ENCODE data around the gene KYNU. TPM values are rescaled to one million over a fixed set of nuclear protein-coding genes. Genes with fewer than 3 reads are reported as not detected.
"Not testable (repeated sequence)": the region's sequence is repeated elsewhere in the genome, so short reads cannot be mapped to it uniquely, and the experiment has no call there.

KYNU gene
- polyA plus RNA-seq, 1 donor, result 0.76 TPM

DNA sequence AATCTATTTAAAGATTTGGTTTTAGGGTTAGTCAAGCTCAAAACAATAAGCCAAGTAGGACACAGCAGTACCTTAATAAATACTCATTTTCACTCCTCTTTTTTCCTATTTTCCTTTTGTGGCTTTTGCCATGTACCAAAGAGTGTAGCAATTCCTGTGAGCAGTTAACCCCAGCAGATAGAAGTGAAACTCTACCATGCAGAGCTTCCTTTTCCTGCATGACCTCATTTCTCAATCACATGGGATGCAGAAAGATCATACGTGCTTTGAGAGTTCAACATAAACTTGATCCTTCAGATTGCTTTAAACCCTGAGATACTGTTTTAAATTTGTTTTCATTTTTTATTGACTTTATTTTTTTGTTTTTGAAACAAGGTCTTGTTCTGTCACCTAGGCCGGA is 152.7 kb downstream of the KYNU start:
- DNase-seq, result no peak

DNA sequence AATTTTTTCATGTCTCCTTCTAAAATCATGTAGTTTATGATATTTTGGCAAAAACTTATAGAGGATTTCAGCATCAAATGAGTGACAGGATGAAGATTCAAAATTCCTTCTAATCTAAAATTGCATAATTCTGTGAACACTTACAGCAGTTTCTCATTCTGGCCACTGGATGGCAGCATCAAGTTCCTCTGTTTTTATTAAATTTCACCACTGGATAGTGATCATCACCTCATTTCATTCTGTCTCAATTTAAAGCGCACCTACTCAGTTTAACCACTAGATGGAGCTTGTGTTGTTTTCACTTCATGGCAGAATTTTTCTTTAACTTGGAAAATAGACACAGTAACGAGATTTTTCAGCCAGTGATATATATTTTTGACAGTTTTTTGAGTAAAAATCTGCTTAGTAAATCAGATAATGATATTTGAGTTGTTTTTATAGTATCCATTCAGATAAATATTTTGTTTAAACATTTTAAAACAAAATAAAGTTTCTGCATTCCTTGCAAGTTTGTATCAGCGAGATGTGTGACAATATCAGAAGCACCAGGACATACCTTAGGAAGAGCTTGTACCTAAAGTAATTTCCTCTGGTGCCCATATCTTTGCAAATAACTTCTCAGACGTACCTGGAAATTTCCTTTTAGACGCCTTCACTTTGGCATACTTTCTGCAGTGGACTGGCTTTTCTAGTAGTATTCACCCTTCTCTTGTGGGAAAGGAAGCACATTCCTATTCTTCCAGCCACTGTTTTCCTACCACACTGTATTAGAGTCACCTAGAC is 157.0 kb downstream of the KYNU start:
- peak; percentile 69 for DNase-seq

DNA sequence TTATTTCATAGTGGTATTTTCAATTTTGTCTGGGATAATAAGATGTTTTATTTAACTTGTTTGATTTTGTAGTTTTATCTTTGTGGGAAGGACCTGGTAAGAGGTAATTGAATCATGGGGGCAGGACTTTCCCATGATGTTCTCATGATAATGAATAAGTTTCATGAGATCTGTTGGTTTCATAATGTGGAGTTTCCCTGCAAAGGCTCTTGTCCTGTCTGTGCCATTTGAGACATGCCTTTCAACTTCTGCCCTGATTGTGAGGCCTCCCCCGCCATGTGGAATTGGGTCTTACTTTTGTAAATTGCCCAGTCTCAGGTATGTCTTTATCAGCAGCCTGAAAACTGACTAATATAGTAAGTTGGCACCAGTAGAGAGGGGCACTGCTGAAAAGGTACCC is 174.0 kb downstream of the KYNU start:
- DNase-seq, result no peak

DNA sequence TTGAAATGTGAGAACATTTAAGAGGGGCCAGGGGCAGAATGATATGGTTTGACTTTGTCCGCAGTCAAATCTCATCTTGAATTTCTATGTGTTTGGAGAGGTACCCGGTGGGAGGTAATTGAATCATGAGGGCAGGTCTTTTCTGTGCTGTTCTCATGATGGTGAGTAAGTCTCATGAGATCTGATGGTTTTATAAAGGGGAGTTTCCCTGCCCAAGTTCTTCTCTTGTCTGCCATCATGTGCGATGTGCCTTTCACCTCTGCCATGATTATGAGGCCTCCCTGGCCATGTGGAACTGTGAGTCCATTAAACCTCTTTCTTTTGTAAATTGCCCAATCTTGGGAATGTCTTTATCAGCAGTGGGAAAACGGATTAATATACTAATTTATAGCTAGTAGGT is 176.0 kb downstream of the KYNU start:
- DNase-seq, result not testable (repeated sequence)

DNA sequence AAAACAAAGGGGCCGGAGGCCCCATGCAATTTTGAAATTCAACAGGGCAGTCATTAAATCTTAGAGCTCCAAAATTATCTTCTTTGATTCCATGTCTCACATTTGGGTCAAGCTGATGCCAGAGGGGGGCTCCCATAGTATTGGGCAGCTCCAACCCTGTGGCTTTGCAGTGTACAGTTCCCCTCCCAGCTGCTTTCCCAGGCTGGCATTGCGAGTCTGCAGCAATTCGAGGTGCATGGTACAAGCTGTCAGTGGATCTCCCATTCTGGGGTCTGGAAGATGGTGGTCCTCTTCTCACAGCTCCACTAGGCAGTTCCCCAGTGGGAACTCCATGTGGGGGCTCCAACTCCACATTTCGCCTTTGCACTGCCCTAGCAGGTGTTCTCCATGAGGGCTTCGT is 179.1 kb downstream of the KYNU start:
- DNase-seq, result no peak

DNA sequence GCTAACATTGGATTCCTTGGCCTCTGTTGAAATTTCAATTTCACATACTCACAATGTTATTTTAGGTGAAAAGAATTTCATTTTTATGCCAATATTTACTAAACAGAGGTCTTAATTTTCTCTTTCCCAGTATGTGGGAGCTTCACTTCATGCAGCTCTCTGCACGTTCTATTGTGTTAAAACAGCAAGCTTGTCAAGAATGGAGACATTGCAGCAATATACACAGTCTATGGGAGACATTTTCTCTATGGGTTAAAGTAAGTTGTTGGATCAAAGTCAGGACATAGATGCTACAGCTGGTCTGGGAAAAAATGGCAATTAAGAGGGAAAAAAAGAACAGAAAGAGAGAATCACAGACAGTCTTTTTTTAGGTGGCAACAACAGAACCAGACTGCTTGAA is 181.4 kb downstream of the KYNU start:
- DNase-seq, result no peak

DNA sequence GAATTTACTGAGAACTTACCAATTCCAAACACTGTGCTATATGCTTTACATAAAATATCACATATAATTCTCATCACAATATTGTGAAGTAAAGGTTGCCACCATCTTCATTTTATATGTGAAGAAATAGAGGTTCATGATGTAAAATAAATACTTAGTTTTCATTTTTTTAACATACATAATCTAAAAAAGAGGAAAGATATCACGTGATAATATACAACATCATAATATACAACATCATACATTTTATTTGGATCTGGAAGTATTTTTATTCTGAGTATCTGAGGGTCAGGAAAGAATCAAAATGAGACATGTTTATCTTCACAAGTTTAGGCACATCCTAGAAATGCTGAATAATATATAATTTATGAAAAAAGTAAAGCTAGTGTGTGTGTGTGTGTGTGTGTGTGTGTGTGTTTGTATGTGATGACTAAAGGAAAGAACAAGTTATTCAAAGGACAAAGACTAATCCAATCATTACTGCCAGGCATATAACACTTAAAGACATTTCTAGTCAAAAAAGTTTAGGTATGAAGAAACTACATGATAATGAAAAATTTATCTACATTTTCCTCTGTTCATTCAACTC is 186.2 kb downstream of the KYNU start:
- DNase-seq, result no peak

DNA sequence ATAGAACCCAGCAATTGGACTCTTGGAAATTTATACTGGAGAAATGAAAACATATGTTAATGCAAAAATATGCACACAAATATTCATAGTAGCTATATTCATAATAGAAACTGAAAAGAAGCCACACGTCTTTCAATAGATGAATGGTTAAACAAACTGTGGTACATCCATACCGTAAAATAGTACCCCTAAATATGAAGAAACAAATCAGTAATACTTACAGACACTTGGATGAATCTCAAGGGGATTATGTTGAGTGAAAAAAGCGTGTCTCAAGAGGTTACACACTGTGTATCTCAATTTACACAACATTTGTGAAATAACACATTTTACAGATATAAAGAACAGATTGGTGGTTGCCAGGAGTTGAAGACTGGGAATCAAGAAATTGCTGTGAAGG is 190.6 kb downstream of the KYNU start:
- no peak for DNase-seq

DNA sequence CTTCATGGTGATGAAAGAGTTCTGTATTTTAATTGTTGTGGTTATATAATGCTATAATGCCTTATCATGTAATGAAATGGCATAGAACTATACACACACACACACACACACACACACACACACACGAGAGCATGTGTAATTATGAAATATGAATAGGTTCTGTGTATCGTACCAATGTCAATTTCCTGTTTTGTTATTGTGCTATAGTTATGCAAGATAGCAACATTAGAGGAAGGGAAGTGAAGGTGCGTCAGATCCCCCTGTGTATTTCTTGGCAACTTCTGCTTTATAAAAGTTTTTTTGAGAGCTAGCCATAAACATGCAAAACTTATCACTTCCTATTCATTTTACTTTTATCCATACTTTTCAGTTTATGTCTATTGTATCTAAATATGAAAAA is 191.0 kb downstream of the KYNU start:
- no peak for DNase-seq

DNA sequence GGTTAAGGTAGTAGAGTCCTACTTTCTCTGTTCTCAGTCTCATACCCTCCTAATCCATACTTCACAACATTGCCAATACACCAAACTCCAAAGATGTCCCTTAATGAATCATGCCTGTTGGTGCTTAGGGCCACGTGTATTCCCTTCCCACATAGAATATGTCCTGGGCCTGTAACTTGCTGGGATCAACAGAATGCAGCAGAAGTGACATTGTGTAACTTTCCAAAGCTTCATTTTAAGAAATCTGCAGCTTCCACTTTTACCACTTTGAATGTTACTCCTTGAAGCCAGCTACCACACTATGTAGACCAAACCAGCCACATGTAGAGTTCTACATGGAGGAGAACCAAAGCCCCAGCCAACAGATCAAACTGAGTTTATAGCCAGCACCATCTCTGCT is 193.2 kb downstream of the KYNU start:
- DNase-seq, result no peak

DNA sequence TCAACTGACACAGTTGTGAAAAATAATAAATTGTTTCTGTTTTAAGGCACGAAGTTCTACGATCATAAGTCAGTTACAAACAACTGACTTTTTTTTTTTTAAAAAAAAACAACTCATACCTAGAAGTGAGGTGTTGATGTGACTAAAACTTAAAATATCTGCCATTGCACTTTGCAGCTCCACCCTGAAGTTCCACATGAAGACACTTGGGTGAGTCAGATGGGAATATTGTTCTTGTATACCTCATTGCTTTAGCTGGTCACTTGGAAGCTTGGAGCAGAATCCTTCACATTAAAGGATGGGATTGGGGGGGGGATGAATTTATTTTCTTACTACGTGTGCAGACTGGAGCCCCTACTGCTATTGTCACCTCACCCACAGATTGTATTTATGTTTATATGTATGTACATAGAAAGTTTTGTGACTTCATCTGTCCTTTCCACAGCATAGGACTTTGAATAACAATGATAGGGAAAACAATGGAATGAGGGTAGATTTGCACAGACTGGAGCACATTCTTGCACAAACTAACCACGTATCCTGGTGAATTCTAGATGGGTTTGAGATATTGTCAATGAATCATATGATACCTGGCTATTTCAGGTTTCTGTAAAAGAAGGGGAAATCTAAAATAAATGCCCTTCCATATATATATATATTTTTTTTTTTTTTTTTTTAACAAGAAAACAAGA is 193.9 kb downstream of the KYNU start:
- DNase-seq, result no peak

DNA sequence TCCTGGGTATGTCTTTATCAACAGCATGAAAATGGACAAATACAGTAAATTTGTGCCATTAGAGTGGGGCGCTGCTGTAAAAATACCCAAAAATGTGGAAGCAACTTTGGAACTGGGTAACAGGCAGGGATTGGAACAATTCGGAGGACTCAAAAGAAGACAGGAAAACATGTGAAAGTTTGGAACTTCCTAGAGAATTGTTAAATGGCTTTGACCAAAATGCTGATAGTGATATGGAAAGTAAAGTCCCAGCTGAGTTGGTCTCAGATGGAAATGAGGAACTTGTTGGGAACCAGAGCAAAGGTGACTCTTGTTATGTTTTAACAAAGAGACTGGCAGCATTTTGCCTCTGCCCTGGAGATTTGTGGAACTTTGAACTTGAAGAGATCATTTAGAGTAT is 197.4 kb downstream of the KYNU start:
- DNase-seq, result not testable (repeated sequence)

DNA sequence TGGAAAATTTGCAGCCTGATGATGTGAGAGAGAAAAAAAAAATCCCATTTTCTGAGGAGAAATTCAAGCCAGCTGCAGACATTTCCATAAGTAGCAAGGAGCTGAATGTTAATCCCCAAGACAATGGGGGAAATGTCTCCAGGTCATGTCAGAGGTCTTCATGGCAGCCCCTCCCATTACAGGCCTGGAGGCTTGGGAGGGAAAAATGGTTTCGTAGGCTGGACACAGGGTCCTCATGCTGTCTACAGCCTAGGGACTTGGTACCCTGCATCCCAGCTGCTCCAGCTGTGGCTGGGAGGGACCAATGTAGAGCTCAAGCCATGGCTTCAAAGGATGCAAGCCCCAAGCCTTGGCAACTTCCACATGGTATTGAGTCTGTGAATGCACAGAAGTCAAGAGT is 198.2 kb downstream of the KYNU start:
- no peak for DNase-seq

DNA sequence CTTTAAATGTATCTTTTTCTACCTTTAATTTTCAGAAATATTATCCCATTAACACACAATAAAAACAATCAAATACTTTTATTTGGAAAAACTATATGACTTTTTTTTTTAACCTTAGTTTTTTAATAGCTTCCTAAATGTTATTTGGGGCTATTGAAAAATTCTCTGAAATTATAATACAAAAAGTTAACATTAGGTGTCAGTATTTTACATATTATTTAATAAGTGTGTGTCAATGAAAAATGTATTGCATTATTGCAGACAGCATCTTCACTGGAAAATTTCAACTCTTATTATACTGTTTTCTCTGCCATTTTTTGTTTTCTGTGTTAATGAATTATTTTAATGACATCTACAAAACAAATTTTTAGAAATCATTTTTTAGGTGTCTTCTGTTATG is 200.6 kb downstream of the KYNU start:
- DNase-seq, result no peak

DNA sequence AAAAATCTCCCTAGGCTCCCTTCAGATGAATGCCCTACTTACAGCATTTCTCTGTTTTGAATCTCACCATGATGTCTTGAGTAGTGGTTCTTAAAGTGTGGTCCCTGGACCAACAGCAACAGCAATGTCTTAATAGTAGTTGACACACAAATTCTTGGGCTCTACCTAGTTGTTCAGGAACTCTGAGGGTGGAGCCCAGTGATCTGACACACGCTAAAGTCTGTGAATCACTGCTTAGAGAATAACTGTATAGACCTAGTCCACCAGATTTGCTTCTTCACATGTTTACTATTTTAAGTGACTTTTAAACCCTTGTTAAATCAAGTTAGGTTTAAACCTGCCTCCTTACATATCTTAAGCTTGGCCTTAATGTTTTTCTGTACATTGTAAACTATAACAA is 204.2 kb downstream of the KYNU start:
- no peak for DNase-seq

DNA sequence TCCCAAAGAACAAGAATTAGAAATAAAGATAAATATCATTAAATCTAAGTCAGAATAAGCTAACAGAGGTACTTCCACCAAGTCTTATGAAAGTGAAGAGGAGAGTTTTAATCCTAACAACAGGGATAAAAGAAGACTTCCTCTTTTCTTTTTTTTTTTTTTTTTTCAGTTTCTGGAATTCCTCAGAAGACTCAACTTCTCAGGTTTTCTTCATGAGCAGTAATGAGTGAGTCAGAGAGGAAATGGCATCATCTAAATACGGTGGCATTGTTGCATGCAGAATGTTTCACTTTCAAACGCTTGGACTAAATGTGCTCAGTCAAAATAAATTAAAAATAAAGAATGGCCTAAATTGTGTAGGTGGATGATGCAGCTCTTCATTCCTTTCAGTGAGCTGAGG is 206.2 kb downstream of the KYNU start:
- no peak for DNase-seq

DNA sequence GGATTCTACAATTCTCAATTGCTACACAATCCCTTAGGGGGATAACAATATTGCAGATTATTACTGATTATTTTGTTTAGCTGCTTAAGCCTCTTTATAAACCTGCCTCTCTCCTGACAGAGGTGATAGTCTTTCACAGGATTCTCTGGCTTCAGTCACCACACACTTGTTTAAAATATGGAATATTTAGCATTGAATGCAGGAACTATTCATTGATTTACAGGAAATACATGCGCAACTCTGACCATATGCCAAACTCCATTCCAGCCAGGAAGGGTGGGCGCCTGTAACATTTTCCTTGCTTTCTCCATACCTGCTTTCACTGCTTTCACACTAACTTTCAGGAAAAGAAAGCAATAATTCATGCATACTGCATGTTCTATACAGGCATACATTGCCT is 207.0 kb downstream of the KYNU start:
- DNase-seq, result no peak

DNA sequence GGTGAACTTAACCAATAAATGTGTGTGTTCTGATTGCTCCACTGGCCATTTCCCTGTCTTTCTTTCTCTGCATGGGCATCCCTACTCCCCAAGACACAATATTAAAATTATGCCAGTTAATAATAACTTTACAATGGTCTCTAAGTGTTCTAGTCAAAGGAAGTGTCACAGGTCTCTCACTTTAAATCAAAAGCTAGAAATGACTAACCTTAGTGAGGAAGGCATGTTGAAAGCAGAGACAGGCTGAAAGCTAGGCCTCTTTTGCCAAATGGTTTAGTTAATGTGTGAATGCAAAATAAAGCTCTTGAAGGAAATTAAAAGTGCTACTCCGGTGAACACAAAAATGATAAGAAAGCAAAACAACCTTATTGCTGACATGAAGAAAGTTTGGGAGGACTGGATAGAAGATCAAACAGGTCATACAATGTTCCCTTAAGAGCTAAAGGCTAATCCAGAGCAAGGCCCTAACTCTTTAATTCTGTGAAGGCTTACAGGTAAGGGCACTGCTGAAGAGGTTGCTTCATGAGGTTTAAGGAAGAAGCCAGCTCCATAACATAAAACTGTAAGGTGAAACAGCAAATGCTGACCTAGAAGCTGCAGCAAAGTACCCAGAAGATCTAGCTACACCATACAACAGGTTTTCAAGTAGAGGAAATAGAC is 207.8 kb downstream of the KYNU start:
- DNase-seq, result no peak

DNA sequence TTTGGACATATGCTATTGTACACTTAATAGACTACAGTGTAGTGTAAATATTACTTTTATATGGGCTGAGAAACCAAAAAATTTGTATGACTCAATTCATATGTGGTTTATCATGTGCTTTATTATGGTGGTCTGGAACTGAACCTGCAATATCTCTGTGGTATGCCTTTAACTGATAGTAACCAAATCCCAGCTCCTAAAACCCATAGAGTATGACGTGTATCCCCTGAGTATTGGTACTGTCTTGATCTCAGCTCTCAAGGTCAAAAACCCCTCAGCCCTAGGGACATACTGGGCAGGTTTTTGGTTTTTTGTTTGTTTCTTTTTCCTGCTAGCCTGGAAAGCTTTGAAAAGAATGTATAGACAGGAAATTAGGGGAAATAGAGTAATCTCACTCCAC is 209.6 kb downstream of the KYNU start:
- no peak for DNase-seq

DNA sequence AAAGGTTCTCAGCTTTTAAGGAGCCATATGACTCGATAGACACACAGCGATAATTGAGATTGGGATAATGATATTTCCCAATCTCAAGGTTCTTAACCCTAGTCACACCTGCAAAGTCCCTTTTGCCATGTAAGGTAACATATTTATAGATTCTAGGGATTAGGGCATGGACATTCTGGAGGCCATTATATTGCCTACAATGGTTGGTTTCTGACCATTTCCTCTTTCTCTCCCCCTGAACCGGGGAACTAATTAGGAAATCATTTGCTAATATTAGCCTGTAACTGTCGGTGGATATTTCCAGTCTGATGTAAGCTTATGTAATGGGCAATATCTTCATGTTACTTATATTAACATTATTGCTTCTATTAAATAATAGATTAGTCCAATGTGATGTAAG is 210.9 kb downstream of the KYNU start:
- no peak for DNase-seq

DNA sequence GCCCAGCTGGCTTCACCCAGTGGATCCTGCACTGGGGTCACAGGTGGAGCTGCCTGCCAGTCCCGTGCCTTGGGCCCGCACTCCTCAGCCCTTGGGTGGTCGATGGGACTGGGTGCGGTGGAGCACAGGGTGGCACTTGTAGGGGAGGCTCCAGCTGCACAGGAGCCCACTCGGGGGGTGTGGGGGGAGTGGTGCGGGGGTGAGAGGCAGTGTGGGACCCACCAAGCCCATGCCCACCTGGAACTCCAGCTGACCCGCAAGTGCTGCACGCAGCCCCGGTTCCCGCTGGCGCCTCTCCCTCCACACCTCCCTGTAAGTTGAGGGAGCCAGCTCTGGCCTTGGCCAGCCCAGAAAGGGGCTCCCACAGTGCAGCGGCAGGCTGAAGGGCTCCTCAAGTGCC is 212.1 kb downstream of the KYNU start:
- DNase-seq, result not testable (repeated sequence)
